SK-N-SH (cell line): ENCODE results near the gene FADS2.

ENCODE experiments used
- CTCF ChIP-seq: fragments of 200-600 bp; sonication (generic); IDR thresholded peaks from 2 replicates; pipeline ENCODE4 v1.6.1; 2017; ENCODE audit warnings: antibody characterized with exemption, mild to moderate bottlenecking, moderate library complexity
- EZH2phosphoT487 ChIP-seq: fragments of 200-600 bp; sonication (generic); IDR thresholded peaks from 2 replicates; pipeline ENCODE4 v1.6.1; 2017; ENCODE audit warnings: low read depth, mixed run types, mild to moderate bottlenecking, antibody characterized with exemption, moderate library complexity, borderline replicate concordance
- JUND ChIP-seq: IDR thresholded peaks from 2 replicates; pipeline ENCODE4 v1.4.0; 2012
- RCOR1 ChIP-seq: fragments of 150-350 bp; IDR thresholded peaks from 2 replicates; pipeline ENCODE4 v1.6.1; 2017; ENCODE audit warnings: antibody characterized with exemption, low read length
- TAF1 ChIP-seq: IDR thresholded peaks from 2 replicates; pipeline ENCODE4 v1.6.1; 2012; ENCODE audit warnings: low read depth, mild to moderate bottlenecking, low read length, moderate library complexity, borderline replicate concordance
- TF ChIP-seq, protein P1 (sequence below): IDR thresholded peaks from 2 replicates; pipeline ENCODE4 v1.6.1; 2012; ENCODE audit warnings: mild to moderate bottlenecking, low read depth, low read length, moderate library complexity
- TF ChIP-seq, protein P2 (sequence below): IDR thresholded peaks from 2 replicates; pipeline ENCODE4; 2012

GRCh38 chr11:61912530-61912898 is 84.4 kb downstream of the FADS2 start:
- TF ChIP-seq, protein P1, sequence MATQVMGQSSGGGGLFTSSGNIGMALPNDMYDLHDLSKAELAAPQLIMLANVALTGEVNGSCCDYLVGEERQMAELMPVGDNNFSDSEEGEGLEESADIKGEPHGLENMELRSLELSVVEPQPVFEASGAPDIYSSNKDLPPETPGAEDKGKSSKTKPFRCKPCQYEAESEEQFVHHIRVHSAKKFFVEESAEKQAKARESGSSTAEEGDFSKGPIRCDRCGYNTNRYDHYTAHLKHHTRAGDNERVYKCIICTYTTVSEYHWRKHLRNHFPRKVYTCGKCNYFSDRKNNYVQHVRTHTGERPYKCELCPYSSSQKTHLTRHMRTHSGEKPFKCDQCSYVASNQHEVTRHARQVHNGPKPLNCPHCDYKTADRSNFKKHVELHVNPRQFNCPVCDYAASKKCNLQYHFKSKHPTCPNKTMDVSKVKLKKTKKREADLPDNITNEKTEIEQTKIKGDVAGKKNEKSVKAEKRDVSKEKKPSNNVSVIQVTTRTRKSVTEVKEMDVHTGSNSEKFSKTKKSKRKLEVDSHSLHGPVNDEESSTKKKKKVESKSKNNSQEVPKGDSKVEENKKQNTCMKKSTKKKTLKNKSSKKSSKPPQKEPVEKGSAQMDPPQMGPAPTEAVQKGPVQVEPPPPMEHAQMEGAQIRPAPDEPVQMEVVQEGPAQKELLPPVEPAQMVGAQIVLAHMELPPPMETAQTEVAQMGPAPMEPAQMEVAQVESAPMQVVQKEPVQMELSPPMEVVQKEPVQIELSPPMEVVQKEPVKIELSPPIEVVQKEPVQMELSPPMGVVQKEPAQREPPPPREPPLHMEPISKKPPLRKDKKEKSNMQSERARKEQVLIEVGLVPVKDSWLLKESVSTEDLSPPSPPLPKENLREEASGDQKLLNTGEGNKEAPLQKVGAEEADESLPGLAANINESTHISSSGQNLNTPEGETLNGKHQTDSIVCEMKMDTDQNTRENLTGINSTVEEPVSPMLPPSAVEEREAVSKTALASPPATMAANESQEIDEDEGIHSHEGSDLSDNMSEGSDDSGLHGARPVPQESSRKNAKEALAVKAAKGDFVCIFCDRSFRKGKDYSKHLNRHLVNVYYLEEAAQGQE: no peak
- TF ChIP-seq RCOR1: no peak
- no peak for TF ChIP-seq TAF1
- TF ChIP-seq JUND: no peak
- TF ChIP-seq EZH2phosphoT487: no peak
- TF ChIP-seq, protein P2, sequence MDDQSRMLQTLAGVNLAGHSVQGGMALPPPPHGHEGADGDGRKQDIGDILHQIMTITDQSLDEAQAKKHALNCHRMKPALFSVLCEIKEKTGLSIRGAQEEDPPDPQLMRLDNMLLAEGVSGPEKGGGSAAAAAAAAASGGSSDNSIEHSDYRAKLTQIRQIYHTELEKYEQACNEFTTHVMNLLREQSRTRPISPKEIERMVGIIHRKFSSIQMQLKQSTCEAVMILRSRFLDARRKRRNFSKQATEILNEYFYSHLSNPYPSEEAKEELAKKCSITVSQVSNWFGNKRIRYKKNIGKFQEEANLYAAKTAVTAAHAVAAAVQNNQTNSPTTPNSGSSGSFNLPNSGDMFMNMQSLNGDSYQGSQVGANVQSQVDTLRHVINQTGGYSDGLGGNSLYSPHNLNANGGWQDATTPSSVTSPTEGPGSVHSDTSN: no peak
- TF ChIP-seq CTCF: no peak
